GM12878 (cell line): Measurements from ENCODE around the gene CDYL. TPM values are rescaled to one million over a fixed set of nuclear protein-coding genes. Genes with fewer than 3 reads are reported as not detected.
A peak's percentile ranks its signal among the peaks of the same experiment; 100 is the strongest.

Experiments
- ATAC-seq: fragments of 200-7000 bp; cut with Tn5 transposase; 3 replicates; pipeline ENCODE4 v1.9.1; 2020; ENCODE audit warnings: mild to moderate bottlenecking, moderate library complexity
- BruUV-seq: library from RNA; stranded (reverse); fragments of 400-500 nt; replicated peaks from 2 replicates; lab custom pipeline; 2021; lab: Mats Ljungman, UMichigan
- CTCF ChIA-PET: fragments of 300-600 bp; sonication (Branson Sonifier 250); formaldehyde crosslinking; extraction: SDS; loops from one replicate; lab custom pipeline; 2021; ENCODE audit warnings: inconsistent platforms; lab: Yijun Ruan, JAX
- POLR2A ChIA-PET: fragments of 350-600 bp; formaldehyde crosslinking; extraction: SDS; loops from one replicate; lab custom pipeline; 2021; ENCODE audit warnings: inconsistent platforms; lab: Charles Lee
- RAD21 ChIA-PET: fragments of 300-600 bp; sonication (Branson Sonifier 250); formaldehyde crosslinking; loops from one replicate; lab custom pipeline; 2023; ENCODE audit warnings: antibody characterized with exemption; ENCODE audit not compliant: unreplicated experiment; lab: Charles Lee
- SMC1A ChIA-PET: fragments of 300-600 bp; sonication (Branson Sonifier 250); formaldehyde crosslinking; loops from one replicate; lab custom pipeline; 2023; ENCODE audit not compliant: unreplicated experiment, uncharacterized antibody; lab: Charles Lee
- DNase-seq: peaks from one replicate; pipeline ENCODE4 v3.0.0-alpha.2; 2011; ENCODE audit warnings: low read depth, low spot score
- FAIRE-seq: peaks from 3 replicates; lab custom pipeline; 2011; peaks lifted over from hg19 to GRCh38; lab: Jason Lieb, UNC
- H2AFZ ChIP-seq: 2 replicates; pipeline ENCODE4 v1.6.0; 2011; ENCODE audit warnings: low read depth, low read length, control low read depth; ENCODE audit not compliant: control insufficient read depth
- H3K27ac ChIP-seq: 2 replicates; pipeline ENCODE4 v1.5.1; 2011; ENCODE audit warnings: control low read depth; ENCODE audit not compliant: control insufficient read depth, insufficient read depth
- H3K27me3 ChIP-seq, 2 experiments: replicated peaks in 1 of 2; 2 replicates each; pipeline versions ENCODE4 v1.6.0 to v1.6.1; 2011; ENCODE audit warnings: low read length in 1 of 2; ENCODE audit not compliant: control insufficient read depth in 2 of 2, insufficient read depth in 2 of 2
- H3K36me3 ChIP-seq, 2 experiments: 2 replicates each; pipeline ENCODE4 v1.5.1; 2011; ENCODE audit warnings: low read length in 1 of 2; ENCODE audit not compliant: control insufficient read depth in 2 of 2, insufficient read depth in 2 of 2
- H3K4me1 ChIP-seq: 2 replicates; pipeline ENCODE4 v1.6.1; 2011; ENCODE audit warnings: mild to moderate bottlenecking, low read length, moderate library complexity, mixed read lengths; ENCODE audit not compliant: control insufficient read depth, insufficient read depth
- H3K4me2 ChIP-seq: 2 replicates; pipeline ENCODE4 v1.6.0; 2011; ENCODE audit warnings: control low read depth; ENCODE audit not compliant: control insufficient read depth, insufficient read depth
- H3K4me3 ChIP-seq: fragments of 200-600 bp; sonication (generic); 2 replicates; pipeline ENCODE4 v1.5.1; 2016
- H3K79me2 ChIP-seq: 2 replicates; pipeline ENCODE4 v1.6.0; 2011; ENCODE audit warnings: low read length; ENCODE audit not compliant: control insufficient read depth, insufficient read depth
- H3K9ac ChIP-seq: 2 replicates; pipeline ENCODE4 v1.8.0; 2011; ENCODE audit warnings: low read length, control low read depth, mixed read lengths; ENCODE audit not compliant: control insufficient read depth, insufficient read depth
- H3K9me3 ChIP-seq: replicated peaks from 3 replicates; pipeline ENCODE4 v1.5.1; 2011; ENCODE audit warnings: mild to moderate bottlenecking, low read length; ENCODE audit not compliant: control insufficient read depth, insufficient read depth
- H4K20me1 ChIP-seq: 2 replicates; pipeline ENCODE4 v1.6.0; 2011; ENCODE audit not compliant: control insufficient read depth, insufficient read depth
- ATF7 ChIP-seq: fragments of 450-650 bp; IDR thresholded peaks from 2 replicates; pipeline ENCODE4 v1.6.1; 2016; ENCODE audit warnings: low read depth, mild to moderate bottlenecking
- BMI1 ChIP-seq: fragments of 450-650 bp; IDR thresholded peaks from 2 replicates; pipeline ENCODE4 v1.6.1; 2016; ENCODE audit warnings: mild to moderate bottlenecking, moderate library complexity, borderline replicate concordance
- CTCF ChIP-seq, 3 experiments: IDR thresholded peaks in 2 of 3; conservative IDR thresholded peaks in 1 of 3; 2 replicates each; pipeline ENCODE4 v1.5.1; 2011; ENCODE audit warnings: low read depth in 3 of 3, low read length in 3 of 3, mild to moderate bottlenecking in 3 of 3, control low read depth in 2 of 3, moderate library complexity in 2 of 3, inconsistent platforms in 1 of 3, mixed read lengths in 1 of 3; ENCODE audit not compliant: control insufficient read depth in 2 of 3, insufficient read depth in 1 of 3; ENCODE audit errors: extremely low read depth in 1 of 3
- DPF2 ChIP-seq: fragments of 450-650 bp; IDR thresholded peaks from 2 replicates; pipeline ENCODE4 v1.6.1; 2017; ENCODE audit warnings: mild to moderate bottlenecking
- GATAD2B ChIP-seq: fragments of 450-650 bp; conservative IDR thresholded peaks from 2 replicates; pipeline ENCODE4 v1.6.1; 2017; ENCODE audit warnings: low read depth, mild to moderate bottlenecking, moderate library complexity
- HDAC6 ChIP-seq: fragments of 200-600 bp; sonication (generic); IDR thresholded peaks from one replicate; pipeline ENCODE4 v1.8.0; 2017; ENCODE audit warnings: antibody characterized with exemption; ENCODE audit not compliant: unreplicated experiment
- IKZF1 ChIP-seq: fragments of 450-650 bp; conservative IDR thresholded peaks from 2 replicates; pipeline ENCODE4 v1.6.1; 2017; ENCODE audit warnings: antibody characterized with exemption, mild to moderate bottlenecking
- IRF4 ChIP-seq: IDR thresholded peaks from 2 replicates; pipeline ENCODE4 v1.6.1; 2011; ENCODE audit warnings: low read depth, low read length
- KLF5 ChIP-seq: fragments of 450-650 bp; IDR thresholded peaks from 2 replicates; pipeline ENCODE4 v1.6.1; 2014; ENCODE audit warnings: mild to moderate bottlenecking; ENCODE audit not compliant: partially characterized antibody
- MYC ChIP-seq: IDR thresholded peaks from 2 replicates; pipeline ENCODE4 v1.6.1; 2011; ENCODE audit warnings: mild to moderate bottlenecking, low read length, moderate library complexity, inconsistent platforms; ENCODE audit not compliant: insufficient read depth, insufficient replicate concordance, insufficient read length, severe bottlenecking
- PAX5 ChIP-seq: IDR thresholded peaks from 2 replicates; pipeline ENCODE4 v1.6.1; 2011; ENCODE audit warnings: low read depth, low read length, borderline replicate concordance
- RUNX3 ChIP-seq: IDR thresholded peaks from 2 replicates; pipeline ENCODE4 v1.6.1; 2012; ENCODE audit warnings: low read length, inconsistent platforms
- SPI1 ChIP-seq: IDR thresholded peaks from 2 replicates; pipeline ENCODE4 v1.6.1; 2011; ENCODE audit warnings: low read depth, mild to moderate bottlenecking, low read length, moderate library complexity, borderline replicate concordance; ENCODE audit not compliant: insufficient read depth
- TCF12 ChIP-seq: IDR thresholded peaks from 2 replicates; pipeline ENCODE4 v1.6.1; 2011; ENCODE audit warnings: low read depth, mild to moderate bottlenecking, low read length
- ZNF217 ChIP-seq: fragments of 450-650 bp; IDR thresholded peaks from 2 replicates; pipeline ENCODE4 v1.6.1; 2017; ENCODE audit warnings: antibody characterized with exemption, mild to moderate bottlenecking
- ZNF24 ChIP-seq: fragments of 450-650 bp; IDR thresholded peaks from 2 replicates; pipeline ENCODE4 v1.6.1; 2017; ENCODE audit warnings: antibody characterized with exemption, mild to moderate bottlenecking
- ZNF274 ChIP-seq: IDR thresholded peaks from one replicate; pipeline ENCODE4 v1.8.0; 2011; ENCODE audit not compliant: insufficient read length, insufficient read depth
- whole genome bisulfite sequencing: methylation state at CpG from one replicate; pipeline ENCODE4 v1.1.6; 2016; ENCODE audit warnings: low lambda C conversion rate; ENCODE audit not compliant: insufficient replicate concordance, insufficient coverage; ENCODE audit errors: missing lambda C conversion rate; 5-methylcytosine and 5-hydroxymethylcytosine counted together
- in situ Hi-C: fragments of 300-500 bp; cut with MboI; formaldehyde crosslinking; loops from 9 replicates; pipeline ENCODE4 v1.14.3; 2018; ENCODE audit warnings: mixed read lengths
- intact Hi-C: fragments of 100-400 bp; cut with micrococcal nuclease; formaldehyde crosslinking; loops from one replicate; pipeline ENCODE4 v1.14.2; 2022; ENCODE audit not compliant: unreplicated experiment
- polyA plus RNA-seq, 11 experiments: library from polyadenylated mRNA; depleted of rRNA in 4 of 11; unstranded in 6 of 11; stranded (reverse) in 5 of 11; fragments of >200 nt; fragmentation: Nextera tagmentation in 4 of 11; fragmentation: Illumina TruSeq in 1 of 11; extraction: Ambion mirVana in 4 of 11; extraction: Trizol in 1 of 11; gene quantifications; 1 replicate in 1 of 11; 2 replicates in 10 of 11; pipeline versions ENCODE4 v1.2.1 to v1.2.3, GENCODE V29; 2011 to 2016; ENCODE audit warnings: inconsistent platforms in 2 of 11, missing spikeins in 2 of 11, low read depth in 1 of 11
- total RNA-seq, 4 experiments: library from RNA; depleted of rRNA in 3 of 4; stranded (reverse); fragments of >200 nt in 3 of 4; fragmentation: Illumina TruSeq in 1 of 4; extraction: Trizol in 1 of 4; gene quantifications; 2 replicates each; pipeline versions ENCODE4 v1.2.1 to v1.2.3, GENCODE V29; 2013 to 2021
- TF ChIP-seq, protein P1 (sequence below): fragments of 450-650 bp; IDR thresholded peaks from 2 replicates; pipeline ENCODE4 v1.6.1; 2017; ENCODE audit warnings: mild to moderate bottlenecking, moderate library complexity

CDYL gene
- total and polyA plus RNA-seq, 10 of the 15 experiments (the other 5 are each of a cell fraction or from before 2014, with no cell fraction given), result 9.3 to 61.2 (median 28.5) TPM

GRCh38 chr6:4788953-4789584 is 12.9 kb downstream of the CDYL start:
- RAD21 ChIA-PET, result interaction anchor here (1.2 to 3.9 kb wide), 8 partner anchors 9 to 119 kb away, joined by 3 to 49 read pairs (median 12); partner anchors contain the start of gene CDYL
- SMC1A ChIA-PET, result interaction anchor here (0.7 to 4.2 kb wide), 9 partner anchors 8 to 119 kb away, joined by 3 to 89 read pairs (median 6); no protein-coding TSS in a partner anchor
- H2AFZ ChIP-seq, result no peak overlapping the region
- H3K79me2 ChIP-seq, result peaks cover 90% of the 10 kb centered on the region
- H3K4me1 ChIP-seq, result peaks cover 27% of the 10 kb centered on the region
- CTCF ChIA-PET, result interaction anchor here (0.7 to 3.7 kb wide), 8 partner anchors 8 to 131 kb away, joined by 3 to 78 read pairs (median 4); no protein-coding TSS in a partner anchor
- WGBS, result 14% methylated on average over 16 of the region's 16 CpGs
- H4K20me1 ChIP-seq, result no peaks in the 10 kb centered on the region; the same call in 1 of the 2 replicates
- POLR2A ChIA-PET, result interaction anchor here (0.6 to 3.5 kb wide), 4 partner anchors 8 to 22 kb away, joined by 3 to 47 read pairs (median 20); no protein-coding TSS in a partner anchor
- no TSS peak for BruUV-seq
- H3K9ac ChIP-seq, result peak overlapping the region; percentile 2; the same call in 1 of the 2 replicates
- H3K4me2 ChIP-seq, result peak overlapping the region; percentile 88
- peak overlapping the region; percentile 42 for H3K27ac ChIP-seq
- DNase-seq, result no peak
- intact Hi-C loops (loop anchor here (10.0 kb wide), 1 partner anchor 764 kb away; a partner anchor contains a TSS), in situ Hi-C loops (no loop called here)
- peak; percentile 97 for ATAC-seq
- no peaks in the 10 kb centered on the region for H3K27me3 ChIP-seq
- peaks cover 0 to 4% of the 10 kb centered on the region in 2 experiments; a peak in 3 of 4 replicates for H3K36me3 ChIP-seq
- FAIRE-seq, result peak; percentile 79
- H3K4me3 ChIP-seq, result peak overlapping the region; percentile 53; the same call in 1 of the 2 replicates
- no peaks in the 10 kb centered on the region; the same call in 2 of the 3 replicates for H3K9me3 ChIP-seq
- TF ChIP-seq PAX5 (peak; percentile 98), DPF2 (0 out of 2 replicates have a peak, but pooled peaks have one; percentile 25), SPI1 (no peak), RUNX3 (peak; percentile 44; the same call in 1 of the 2 replicates), HDAC6 (no peak), ZNF274 (no peak), GATAD2B (0 out of 2 replicates have a peak, but pooled peaks have one; percentile 28), ATF7 (no peak), IRF4 (peak; percentile 53; the same call in 1 of the 2 replicates), MYC (no peak), BMI1 (no peak), ZNF24 (no peak), IKZF1 (peak; percentile 59), KLF5 (no peak), TCF12 (peak; percentile 55; the same call in 1 of the 2 replicates), ZNF217 (0 out of 2 replicates have a peak, but pooled peaks have one; percentile 56), CTCF (IDR thresholded peaks at IDR 0.05 in 2 of 3, conservative IDR thresholded peaks at IDR 0.05 in 1 of 3; ENCODE audit: control insufficient read depth in 2 of 3, extremely low read depth in 1 of 3, insufficient read depth in 1 of 3, low read depth in 3 of 3, low read length in 3 of 3) (peak; percentile 39 to 69 (median 43))
- TF ChIP-seq, protein P1, sequence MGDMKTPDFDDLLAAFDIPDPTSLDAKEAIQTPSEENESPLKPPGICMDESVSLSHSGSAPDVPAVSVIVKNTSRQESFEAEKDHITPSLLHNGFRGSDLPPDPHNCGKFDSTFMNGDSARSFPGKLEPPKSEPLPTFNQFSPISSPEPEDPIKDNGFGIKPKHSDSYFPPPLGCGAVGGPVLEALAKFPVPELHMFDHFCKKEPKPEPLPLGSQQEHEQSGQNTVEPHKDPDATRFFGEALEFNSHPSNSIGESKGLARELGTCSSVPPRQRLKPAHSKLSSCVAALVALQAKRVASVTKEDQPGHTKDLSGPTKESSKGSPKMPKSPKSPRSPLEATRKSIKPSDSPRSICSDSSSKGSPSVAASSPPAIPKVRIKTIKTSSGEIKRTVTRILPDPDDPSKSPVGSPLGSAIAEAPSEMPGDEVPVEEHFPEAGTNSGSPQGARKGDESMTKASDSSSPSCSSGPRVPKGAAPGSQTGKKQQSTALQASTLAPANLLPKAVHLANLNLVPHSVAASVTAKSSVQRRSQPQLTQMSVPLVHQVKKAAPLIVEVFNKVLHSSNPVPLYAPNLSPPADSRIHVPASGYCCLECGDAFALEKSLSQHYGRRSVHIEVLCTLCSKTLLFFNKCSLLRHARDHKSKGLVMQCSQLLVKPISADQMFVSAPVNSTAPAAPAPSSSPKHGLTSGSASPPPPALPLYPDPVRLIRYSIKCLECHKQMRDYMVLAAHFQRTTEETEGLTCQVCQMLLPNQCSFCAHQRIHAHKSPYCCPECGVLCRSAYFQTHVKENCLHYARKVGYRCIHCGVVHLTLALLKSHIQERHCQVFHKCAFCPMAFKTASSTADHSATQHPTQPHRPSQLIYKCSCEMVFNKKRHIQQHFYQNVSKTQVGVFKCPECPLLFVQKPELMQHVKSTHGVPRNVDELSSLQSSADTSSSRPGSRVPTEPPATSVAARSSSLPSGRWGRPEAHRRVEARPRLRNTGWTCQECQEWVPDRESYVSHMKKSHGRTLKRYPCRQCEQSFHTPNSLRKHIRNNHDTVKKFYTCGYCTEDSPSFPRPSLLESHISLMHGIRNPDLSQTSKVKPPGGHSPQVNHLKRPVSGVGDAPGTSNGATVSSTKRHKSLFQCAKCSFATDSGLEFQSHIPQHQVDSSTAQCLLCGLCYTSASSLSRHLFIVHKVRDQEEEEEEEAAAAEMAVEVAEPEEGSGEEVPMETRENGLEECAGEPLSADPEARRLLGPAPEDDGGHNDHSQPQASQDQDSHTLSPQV, result no peak
